HG03558 (cell line): Measurements from ENCODE around the gene RTRAF.

Source experiments
- ATAC-seq: cut with Tn5 transposase; IDR thresholded peaks from one replicate; pipeline ENCODE4 v1.9.1; 2021; ENCODE audit warnings: moderate number of reproducible peaks; ENCODE audit not compliant: unreplicated experiment; ENCODE audit errors: extremely low read depth

Gene RTRAF

DNA sequence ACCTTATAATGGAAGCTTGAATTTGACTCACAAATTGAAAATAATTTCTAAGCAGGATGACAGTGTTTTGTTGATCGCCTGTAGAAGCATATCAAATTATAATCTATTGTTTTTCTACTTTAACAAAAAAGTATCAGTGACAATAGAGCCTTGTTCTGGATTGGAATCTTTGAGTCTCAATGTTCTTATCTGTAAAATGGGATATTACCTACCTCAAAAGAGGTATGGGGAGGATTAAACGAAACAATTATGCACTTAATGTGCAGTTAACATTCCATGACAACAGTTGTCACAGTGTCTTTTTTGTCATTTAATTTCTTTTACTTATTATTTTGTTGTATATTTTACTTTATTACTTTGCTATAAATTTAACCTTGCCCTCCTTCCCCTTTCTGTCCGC is 1.1 kb downstream of the RTRAF start:
- ATAC-seq: no peak

- no peak for ATAC-seq
Measured at GRCh38 chr14:51993285-51993920, 4.1 kb downstream of the RTRAF start.

- no peak for ATAC-seq
Measured at GRCh38 chr14:51996148-51996746, 6.9 kb downstream of the RTRAF start.

- no peak for ATAC-seq
Measured at GRCh38 chr14:51998348-51998747, 9.0 kb downstream of the RTRAF start.

DNA sequence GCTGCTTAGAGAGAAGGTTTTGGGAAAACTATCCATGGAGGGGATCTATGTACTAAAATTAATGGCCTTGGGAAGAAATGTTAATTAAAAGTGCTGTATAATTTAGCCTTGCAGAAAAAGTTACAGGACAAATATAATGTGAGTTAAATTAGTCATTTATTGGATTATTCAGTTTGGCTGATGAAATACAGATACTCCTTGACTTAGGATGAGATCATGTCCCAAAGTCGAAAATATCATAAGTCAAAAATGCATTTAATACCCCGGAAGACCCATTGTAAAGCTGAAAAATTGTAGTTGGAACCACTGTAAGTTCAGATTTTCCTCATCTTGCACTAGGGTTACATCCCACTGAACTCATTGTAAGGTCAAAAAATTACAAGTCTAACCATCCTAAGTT is 9.7 kb downstream of the RTRAF start:
- ATAC-seq: no peak

DNA sequence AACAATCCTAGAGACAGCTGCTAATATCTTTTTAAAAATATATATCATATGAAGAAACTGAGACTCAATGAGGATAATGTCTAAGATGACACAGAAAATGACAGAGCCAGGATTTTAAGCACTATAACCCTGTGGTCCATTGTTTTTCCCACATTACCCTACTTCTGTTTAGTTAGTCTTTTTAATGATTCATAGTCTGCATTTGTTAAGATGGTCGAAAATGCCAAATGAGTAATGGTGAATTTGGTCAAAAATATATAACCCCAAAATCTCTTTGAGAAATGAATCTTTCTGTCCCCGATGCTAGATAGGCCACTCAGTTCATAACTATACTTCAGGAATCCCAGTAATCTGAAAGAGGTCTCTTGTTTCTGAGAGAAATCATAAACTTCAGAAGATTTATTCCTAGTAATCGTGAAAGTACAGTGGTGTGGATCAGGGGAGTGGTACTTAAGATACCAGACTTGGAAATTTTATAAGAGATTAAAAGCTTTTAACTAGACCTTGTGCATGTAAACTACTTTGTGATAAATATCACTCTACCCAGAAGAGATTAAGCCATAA is 10.8 kb downstream of the RTRAF start:
- ATAC-seq: no peak

DNA sequence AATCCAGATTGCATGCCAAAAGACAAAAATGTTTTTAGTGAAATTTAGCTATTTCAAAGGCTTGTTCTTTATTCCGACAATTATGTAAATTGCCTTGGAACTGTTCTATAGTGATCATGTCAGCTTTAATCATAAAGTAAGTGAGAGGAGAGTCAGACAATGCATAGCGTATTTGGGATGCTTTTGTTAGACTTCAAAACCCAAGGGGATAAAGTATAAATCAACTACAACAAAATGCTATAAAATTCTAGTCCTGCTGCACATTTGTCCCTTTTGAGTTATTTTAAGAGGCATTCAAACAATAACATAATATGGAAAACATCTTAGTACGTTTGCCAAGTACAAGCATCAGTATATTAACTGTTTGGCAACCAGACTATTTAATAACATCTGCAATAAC is 11.3 kb downstream of the RTRAF start:
- ATAC-seq: no peak

- no peak for ATAC-seq
Measured at GRCh38 chr14:52002542-52002941, 13.2 kb downstream of the RTRAF start.

- no peak for ATAC-seq
Measured at GRCh38 chr14:52003324-52003723, 14.0 kb downstream of the RTRAF start.

- ATAC-seq: no peak
Measured at GRCh38 chr14:52005625-52006024, 16.3 kb downstream of the RTRAF start.

- ATAC-seq: no peak
Measured at GRCh38 chr14:52006361-52006760, 17.0 kb downstream of the RTRAF start.

- no peak for ATAC-seq
Measured at GRCh38 chr14:52007211-52007610, 17.9 kb downstream of the RTRAF start.

DNA sequence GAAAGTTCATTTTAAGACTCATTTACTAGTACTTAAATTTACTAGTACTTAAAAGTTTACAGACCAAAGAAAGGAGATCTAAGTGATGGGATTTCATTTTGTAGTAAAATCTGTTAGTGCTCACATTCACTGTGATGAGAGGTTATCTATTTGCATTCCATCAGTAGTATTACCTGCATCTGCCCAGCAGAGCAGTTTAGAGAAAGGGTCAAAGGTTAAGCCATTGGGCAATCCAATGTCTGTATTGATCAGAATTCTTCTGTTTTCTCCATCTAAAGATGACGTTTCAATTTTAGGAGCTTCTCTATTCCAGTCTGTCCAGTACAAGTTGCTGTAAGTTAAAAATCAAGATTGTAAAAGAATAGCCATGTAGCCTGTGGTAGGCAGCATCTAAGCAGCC is 18.3 kb downstream of the RTRAF start:
- ATAC-seq: no peak

- no peak for ATAC-seq
Measured at GRCh38 chr14:52008136-52008535, 18.8 kb downstream of the RTRAF start.

DNA sequence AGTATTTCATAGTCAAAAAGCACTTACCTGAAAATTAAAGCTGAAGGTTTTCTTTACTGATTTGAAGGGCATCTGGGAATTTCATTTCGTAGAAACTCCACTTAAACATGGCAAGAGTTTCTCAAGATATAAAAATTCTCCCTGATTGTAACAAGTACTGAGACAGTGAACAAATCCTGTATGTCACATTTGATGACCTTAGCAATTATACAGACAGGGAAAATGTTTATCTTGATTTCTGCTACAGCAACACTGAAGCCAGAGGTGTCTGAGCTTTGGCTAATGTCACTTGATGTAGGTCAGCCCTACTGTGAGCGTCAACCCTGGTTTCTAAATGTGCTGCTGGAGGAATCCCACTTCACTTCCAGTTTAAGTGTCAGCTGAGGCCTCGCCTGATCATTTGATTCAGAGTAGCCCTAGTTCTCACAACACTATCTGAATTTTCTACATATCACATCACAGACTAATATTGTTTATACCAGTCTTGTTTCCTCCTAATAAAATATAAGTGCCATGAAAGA is 20.9 kb downstream of the RTRAF start:
- no peak for ATAC-seq

DNA sequence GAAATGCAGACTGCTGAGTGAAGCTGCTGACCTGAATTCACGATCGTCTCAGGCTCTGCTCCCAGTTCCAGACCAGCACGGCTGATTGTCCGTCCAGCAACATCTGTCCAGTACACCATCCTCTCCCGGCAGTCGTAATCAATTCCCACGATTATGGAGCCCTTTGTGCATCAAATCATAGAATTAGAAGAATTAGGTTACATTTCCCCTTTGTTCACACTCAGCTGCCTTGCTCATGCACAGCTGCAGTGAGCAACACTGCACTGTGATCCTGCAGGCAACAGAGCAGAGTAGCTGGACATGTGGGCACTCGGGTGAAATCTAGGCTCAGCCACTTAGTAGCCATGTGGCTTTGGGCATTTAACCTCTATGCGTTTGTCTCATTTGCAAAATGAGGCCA is 22.2 kb downstream of the RTRAF start:
- ATAC-seq: no peak

GRCh38 chr14:52012635-52013034 is 23.3 kb downstream of the RTRAF start:
- no peak for ATAC-seq

DNA sequence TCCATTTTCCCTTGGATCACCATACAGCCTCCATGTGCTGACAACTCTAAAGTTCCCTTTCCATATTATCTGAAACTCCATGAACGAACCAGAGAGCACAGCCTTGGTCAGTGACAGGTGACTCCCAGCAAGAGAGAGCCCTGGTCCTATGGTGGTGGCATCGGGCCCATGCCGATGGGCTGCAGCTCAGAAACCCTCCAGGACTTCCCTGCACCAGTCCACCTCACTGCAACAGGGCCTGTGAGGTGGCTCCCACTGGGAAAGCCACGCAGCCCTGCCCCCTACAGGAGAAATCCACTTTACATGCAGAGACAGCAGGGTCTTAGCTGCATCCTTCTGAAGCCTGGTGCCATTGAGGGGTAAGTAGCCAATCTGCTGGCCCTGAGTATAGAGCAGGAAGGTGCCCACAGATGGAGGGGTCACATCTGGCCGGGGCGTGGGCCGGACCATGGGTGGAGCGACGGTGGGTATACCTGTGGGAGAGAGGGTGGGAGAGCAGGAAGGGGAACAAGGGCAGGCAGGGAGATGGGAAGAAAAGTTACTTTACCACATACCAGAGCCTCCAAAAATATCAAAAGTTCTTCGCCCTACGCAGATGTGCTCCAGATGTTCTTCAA is 24.7 kb downstream of the RTRAF start:
- ATAC-seq: no peak

- ATAC-seq: no peak
Measured at GRCh38 chr14:52014601-52015267, 25.4 kb downstream of the RTRAF start.

DNA sequence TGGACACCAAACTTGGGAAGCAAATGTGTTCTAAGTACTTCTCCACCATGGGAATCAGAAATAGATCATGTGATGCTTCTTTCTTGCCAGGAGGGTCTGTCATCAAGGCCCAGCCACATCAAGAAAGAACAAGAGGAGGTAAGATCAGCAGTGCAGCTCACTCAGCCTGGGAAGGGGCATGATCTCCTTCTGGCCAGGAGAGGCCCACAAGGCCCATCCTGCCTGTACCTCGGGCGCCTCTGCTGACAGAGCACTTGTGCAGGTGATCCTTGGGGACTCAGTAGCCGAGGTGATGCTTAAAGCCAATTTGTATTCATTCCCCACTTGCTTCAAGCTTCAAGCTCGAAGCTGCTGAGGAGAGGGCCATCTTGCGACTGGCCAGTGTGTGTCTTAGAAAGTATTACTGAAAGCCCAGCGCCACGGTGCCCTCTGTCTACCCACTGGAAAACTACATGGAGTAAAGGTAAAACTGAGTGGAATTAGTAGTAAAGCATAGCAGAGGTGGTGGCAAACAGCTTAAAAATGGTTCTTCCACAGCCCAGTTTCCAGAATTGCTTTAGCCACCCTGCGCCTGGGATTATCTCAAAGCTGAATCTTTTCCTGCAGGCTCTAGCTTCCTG is 26.2 kb downstream of the RTRAF start:
- ATAC-seq: no peak
